ENCODE measurements around the gene MASP2.

- TF ChIP-seq POLR2AphosphoS5 (IDR thresholded peaks at IDR 0.05; ENCODE audit: low read depth, low read length) = no peak
- no peak for TF ChIP-seq POLR2A (IDR thresholded peaks at IDR 0.05; ENCODE audit: low read depth, low read length)
These were observed at the start of gene MASP2 for GRCh38 chr1:11046625-11047365.
